Measurements from ENCODE around the gene TECPR1. TPM values are rescaled to one million over a fixed set of nuclear protein-coding genes. Genes with fewer than 3 reads are reported as not detected.

TECPR1 gene
- total RNA-seq, 2 donors from 2014 or later = 41.6 to 53.8 TPM

DNA sequence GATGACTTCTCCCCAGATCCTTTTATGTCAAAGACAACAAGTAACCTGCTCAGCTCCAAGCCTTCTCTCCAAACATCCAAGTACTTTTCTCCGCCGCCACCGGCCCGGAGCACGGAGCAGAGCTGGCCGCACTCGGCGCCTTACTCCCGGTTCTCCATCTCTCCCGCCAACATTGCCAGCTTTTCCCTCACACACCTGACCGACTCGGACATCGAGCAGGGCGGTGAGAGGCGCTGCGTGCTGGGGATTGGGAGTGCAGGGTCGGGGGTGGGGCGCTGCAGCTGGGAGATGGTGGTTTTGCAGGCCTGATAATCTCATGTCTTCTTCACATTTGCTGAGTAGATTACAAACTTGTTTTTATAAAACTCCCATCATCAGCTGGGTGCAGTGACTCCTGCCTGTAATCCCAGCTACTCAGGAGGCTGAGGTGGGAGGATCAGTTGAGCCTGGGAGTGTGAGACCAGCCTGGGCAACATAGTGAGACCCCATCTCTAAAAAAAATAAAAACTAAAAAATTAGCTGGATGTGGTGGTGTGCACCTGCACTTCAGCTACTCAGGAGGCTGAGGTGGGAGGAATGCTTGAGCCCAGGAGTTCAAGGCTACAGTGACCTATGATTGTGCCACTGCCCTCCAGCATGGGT is 47.9 kb downstream of the TECPR1 start:
- no peak for TF ChIP-seq CTCF (IDR thresholded peaks at IDR 0.05)
- no peak overlapping the region for H3K27ac ChIP-seq
- no peak for ATAC-seq (ENCODE audit: insufficient number of reproducible peaks, low FRiP score, low read depth)
- DNase-seq (ENCODE audit: low spot score) = no peak
- no peaks in the 10 kb centered on the region for H3K27me3 ChIP-seq (replicated peaks; ENCODE audit: insufficient read depth)
- no peak overlapping the region for H3K4me3 ChIP-seq
- H3K36me3 ChIP-seq = peaks cover 9% of the 10 kb centered on the region
- H3K4me1 ChIP-seq (ENCODE audit: control insufficient read depth in 1 of 2, low read depth in 2 of 2) = no peaks in the 10 kb centered on the region
- H3K9me3 ChIP-seq = no peaks in the 10 kb centered on the region

DNA sequence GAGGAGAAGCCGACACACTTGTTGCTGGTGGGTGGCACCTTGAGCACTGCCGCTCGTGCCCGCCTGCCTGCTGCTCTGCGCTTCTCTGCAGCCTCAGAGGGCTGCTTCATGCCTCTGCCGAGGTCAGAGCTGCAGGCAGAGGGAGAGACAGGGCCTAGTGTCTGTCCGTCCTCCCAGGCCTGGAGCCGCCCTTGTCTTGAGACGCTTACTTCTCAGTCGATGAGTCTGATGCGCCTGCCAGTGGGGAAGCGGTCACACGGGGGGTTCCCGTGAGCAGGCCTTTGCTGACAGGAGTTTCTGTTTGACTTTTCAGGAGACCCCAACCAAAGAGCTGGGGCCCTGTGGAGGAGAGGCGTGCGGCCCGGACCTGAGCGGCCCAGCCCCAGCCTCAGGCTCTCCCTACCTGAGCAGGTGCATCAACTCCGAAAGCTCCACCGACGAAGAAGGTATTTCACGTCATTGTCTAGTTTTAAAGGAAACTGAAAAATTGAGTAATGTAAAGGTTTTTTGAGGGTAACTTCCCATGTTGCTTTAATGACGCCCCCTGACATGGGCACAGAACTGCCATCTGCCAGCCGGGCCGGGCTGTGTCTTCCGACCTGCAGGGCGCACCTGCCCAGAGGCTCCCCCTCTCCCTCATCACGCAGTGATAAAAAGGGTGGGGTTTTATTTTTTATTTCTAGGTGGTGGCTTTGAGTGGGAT is 48.6 kb downstream of the TECPR1 start:
- no peak for TF ChIP-seq CTCF (IDR thresholded peaks at IDR 0.05)
- Histone ChIP-seq H3K9me3 (no peaks in the 10 kb centered on the region), H3K27ac (no peak overlapping the region), H3K4me3 (no peak overlapping the region), H3K27me3 (replicated peaks; ENCODE audit: insufficient read depth) (no peaks in the 10 kb centered on the region), H3K4me1 (ENCODE audit: control insufficient read depth in 1 of 2, low read depth in 2 of 2) (no peaks in the 10 kb centered on the region), H3K36me3 (peaks cover 9% of the 10 kb centered on the region)
- DNase-seq (ENCODE audit: low spot score) (no peak), ATAC-seq (ENCODE audit: insufficient number of reproducible peaks, low FRiP score, low read depth) (no peak)

GRCh38 chr7:98202367-98203195 is 49.5 kb downstream of the TECPR1 start:
- ATAC-seq (ENCODE audit: insufficient number of reproducible peaks, low FRiP score, low read depth) (no peak), DNase-seq (ENCODE audit: low spot score) (no peak)
- Histone ChIP-seq H3K4me1 (ENCODE audit: control insufficient read depth in 1 of 2, low read depth in 2 of 2) (no peaks in the 10 kb centered on the region), H3K27ac (no peak overlapping the region), H3K9me3 (no peaks in the 10 kb centered on the region), H3K36me3 (peaks cover 9% of the 10 kb centered on the region), H3K4me3 (no peak overlapping the region), H3K27me3 (replicated peaks; ENCODE audit: insufficient read depth) (no peaks in the 10 kb centered on the region)
- no peak for TF ChIP-seq CTCF (IDR thresholded peaks at IDR 0.05)

GRCh38 chr7:98200364-98200763 is 51.7 kb downstream of the TECPR1 start:
- Histone ChIP-seq H3K4me1 (ENCODE audit: control insufficient read depth in 1 of 2, low read depth in 2 of 2) (no peaks in the 10 kb centered on the region), H3K27me3 (replicated peaks; ENCODE audit: insufficient read depth) (no peaks in the 10 kb centered on the region), H3K4me3 (no peak overlapping the region), H3K36me3 (peaks cover 4% of the 10 kb centered on the region), H3K27ac (no peak overlapping the region), H3K9me3 (no peaks in the 10 kb centered on the region)
- DNase-seq (ENCODE audit: low spot score) (no peak), ATAC-seq (ENCODE audit: insufficient number of reproducible peaks, low FRiP score, low read depth) (no peak)
- TF ChIP-seq CTCF (IDR thresholded peaks at IDR 0.05) = no peak

DNA sequence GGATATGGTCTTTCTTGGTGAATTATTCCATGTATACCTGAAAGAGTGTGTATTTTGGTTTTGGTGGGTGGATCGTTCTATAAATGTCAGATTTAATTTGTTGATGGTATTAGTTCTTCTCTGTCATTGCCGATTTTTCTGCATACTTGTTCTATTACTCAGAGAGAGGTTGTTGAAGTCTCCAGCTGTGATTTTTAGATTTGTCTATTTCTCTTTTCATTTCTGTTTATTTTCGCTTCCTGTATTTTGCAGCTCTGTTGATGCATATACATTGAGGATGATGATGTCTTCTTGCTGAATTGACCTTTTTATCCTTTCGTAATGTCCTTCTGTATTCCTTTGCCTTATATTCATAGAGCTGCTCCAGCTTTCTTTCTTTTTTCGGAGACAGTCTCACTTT is 52.9 kb downstream of the TECPR1 start:
- no peak overlapping the region for H3K27ac ChIP-seq
- DNase-seq (ENCODE audit: low spot score) (no peak), ATAC-seq (ENCODE audit: insufficient number of reproducible peaks, low FRiP score, low read depth) (no peak)
- H3K9me3 ChIP-seq = no peaks in the 10 kb centered on the region
- H3K4me3 ChIP-seq = no peak overlapping the region
- H3K27me3 ChIP-seq (replicated peaks; ENCODE audit: insufficient read depth) = no peaks in the 10 kb centered on the region
- TF ChIP-seq CTCF (IDR thresholded peaks at IDR 0.05) = no peak
- peaks cover 5% of the 10 kb centered on the region for H3K36me3 ChIP-seq
- H3K4me1 ChIP-seq (ENCODE audit: control insufficient read depth in 1 of 2, low read depth in 2 of 2) = no peaks in the 10 kb centered on the region
